HG02981 (cell line): ENCODE data around the gene MAP4K2.

Experiments used
- ATAC-seq: cut with Tn5 transposase; IDR thresholded peaks from one replicate; pipeline ENCODE4 v1.9.1; 2021; ENCODE audit warnings: mild to moderate bottlenecking, moderate library complexity; ENCODE audit not compliant: unreplicated experiment

MAP4K2 gene

GRCh38 chr11:64769283-64769682 is 33.7 kb downstream of the MAP4K2 start:
- no peak for ATAC-seq

DNA sequence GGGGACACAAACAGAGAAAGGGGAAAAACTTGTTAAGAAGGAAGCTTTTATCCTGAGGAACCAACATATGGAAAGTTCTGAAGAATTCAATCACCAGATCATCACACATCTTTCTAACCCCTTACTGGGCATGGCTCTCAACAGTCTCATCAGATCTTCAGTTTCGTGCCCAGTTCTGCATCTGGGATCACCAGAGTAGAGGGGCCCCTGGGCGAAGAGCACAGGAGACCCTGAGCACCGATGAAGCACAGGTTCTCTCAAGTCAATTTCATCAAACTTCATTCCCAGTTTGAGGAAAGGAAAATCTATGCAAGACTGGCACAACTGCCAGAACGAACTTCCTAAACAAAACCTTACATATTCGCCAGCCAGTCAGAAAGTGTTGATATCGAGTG is 34.7 kb downstream of the MAP4K2 start:
- ATAC-seq: no peak

- ATAC-seq: no peak
Observed at GRCh38 chr11:64767344-64768299, 35.4 kb downstream of the MAP4K2 start.

GRCh38 chr11:64766881-64767280 is 36.1 kb downstream of the MAP4K2 start:
- ATAC-seq: no peak

- no peak for ATAC-seq
Observed at GRCh38 chr11:64765851-64766665, 37.0 kb downstream of the MAP4K2 start.

- no peak for ATAC-seq
Observed at GRCh38 chr11:64765291-64765850, 37.6 kb downstream of the MAP4K2 start.

DNA sequence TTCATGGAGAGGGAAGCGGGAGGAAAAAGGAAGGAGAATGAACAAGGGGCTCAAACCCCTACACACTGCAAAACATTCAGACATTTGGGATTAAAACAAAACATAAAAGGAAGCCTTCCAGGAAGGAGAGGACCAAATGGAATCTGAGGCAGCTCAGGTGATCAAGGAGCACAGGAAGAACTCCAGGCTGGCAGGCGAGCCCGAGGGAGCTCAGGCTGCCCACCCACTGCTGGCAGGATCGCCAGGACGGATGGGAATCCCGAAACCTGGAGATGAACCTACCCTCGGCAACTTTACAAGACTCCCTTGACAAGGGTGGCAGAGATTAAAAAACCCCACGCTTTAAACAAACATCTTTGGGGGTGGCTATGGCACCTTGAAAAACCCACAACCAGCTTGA is 38.3 kb downstream of the MAP4K2 start:
- no peak for ATAC-seq

GRCh38 chr11:64764040-64764611 is 38.9 kb downstream of the MAP4K2 start:
- ATAC-seq: no peak

DNA sequence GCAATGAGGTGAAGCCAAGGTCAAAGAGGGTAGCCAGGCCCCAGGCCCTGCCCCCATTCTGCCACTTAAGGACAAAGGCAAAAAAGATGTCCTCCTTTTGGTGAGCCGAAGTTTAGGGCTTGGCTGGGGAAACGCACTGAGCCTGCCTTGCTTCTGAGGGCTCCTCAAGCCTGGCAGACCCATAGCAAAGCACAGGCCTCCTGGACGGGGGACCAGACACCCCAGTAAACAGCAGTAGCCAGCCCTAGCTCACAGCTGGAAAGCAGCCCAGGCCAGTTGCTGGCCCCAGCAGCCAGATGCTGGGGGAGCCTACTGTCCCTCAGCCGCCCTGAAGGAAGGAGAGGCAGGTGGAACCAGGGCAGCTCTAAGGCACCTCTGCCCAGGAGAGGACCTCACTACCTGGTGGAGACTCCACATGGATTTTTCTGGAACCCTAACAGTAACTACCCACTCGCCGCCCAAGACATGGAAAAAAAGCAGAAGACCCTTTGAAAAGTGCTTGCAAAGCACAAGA is 39.4 kb downstream of the MAP4K2 start:
- no peak for ATAC-seq

GRCh38 chr11:64762674-64763525 is 40.1 kb downstream of the MAP4K2 start:
- ATAC-seq: no peak

DNA sequence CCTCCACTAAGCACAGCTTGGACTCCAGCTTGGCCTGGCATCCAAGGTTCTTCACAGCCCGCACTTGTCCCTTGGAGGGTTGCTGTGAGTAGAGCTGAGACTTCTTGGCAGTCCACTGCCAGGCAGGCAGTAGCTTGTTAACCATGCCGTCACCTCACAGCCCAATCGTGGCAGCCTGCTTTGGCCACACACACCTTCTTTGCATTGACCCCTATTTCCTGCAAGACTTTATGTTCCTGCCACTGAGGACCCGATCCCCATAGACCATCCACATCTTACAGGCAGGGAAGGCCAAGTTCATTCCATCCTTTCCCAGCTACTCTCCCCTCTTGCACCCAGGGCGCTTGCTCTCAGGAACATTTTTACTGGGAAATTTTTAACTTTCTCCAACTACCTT is 40.7 kb downstream of the MAP4K2 start:
- no peak for ATAC-seq

DNA sequence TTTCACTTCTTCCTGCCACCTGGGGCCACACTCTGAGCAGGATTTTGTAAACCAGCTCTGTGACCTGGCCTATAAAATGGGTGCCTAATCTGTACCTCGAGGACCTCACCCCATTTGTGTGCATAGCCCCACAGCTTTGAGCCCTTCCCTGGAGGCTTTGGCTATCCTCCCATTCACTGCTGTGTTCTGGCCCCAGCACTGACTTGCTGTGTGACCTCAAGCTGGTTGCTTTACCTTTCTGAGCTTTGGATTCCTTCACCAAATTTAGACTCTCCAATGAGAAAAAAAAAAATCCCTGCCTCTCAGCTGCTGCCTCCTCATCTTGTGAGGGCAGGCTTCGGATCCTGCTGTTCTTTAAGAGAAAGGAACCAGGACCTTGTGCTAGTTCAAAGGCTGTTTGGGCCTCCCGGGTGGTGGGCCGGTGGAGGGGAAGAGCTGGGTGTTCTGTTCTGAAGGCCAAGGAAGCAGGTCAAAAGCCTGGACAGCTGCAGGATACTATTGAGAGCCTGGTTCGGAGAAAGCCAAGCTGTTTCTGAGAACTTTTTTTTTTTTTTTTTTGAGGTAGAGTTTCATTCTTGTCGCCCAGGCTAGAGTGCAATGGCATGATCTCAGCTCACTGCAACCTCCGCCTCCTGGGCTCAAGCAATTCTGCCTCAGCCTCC is 42.1 kb downstream of the MAP4K2 start:
- ATAC-seq: no peak

DNA sequence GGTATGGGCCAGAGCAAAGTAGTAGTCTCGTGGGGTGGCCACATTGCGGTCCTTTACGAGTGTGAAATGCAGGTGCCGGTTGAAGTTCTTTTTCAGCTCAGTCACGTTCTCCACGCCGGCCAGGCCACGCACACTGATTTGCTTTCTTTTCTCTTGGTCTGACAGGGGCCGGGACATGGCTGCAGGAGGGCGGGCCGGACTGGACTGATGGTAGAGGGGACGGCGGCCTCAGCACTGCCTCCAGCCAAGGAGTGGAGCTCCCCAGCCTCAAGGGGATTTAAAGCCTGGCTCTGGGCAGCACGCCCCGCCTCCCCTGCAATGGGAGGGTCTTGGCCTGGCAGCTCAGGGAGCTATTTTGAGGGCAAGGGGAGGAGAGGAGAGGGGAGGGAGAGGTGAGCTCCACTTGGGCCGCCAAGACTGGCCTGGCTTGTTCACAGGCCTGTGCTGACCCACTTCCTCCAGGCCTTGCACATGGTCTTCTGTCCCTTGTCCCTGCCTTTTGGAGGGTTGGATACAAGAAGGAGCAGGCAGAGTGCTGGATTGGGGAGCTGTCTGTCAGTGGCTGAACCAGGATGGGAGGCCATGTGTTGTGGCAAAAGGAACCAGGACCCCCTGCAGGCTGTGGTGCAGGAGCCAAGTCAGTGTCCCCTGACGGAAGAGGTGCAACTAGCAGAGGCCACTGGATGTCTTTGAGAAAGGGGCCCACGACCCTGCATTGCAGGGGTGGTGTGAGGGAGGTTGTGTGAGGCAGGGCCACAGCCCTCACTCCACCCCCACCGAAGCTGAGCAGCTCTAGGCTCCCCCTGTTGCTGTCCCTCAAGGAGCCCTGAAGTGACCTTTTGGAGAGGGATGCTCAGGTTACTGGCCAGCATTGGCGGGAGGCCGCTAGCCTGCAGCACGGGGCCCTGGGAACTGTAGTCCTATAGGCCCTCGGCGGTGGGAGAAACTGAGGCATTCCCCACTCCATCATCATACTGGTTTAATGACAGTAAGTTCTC is 43.0 kb downstream of the MAP4K2 start, which contains the start of gene PYGM:
PYGM (minus strand) TSS at position 253 of the 998 bp plus-strand sequence; CDS start at position 177, 76 bp downstream.
- no peak for ATAC-seq

GRCh38 chr11:64759131-64759721 is 43.8 kb downstream of the MAP4K2 start:
- ATAC-seq: no peak

DNA sequence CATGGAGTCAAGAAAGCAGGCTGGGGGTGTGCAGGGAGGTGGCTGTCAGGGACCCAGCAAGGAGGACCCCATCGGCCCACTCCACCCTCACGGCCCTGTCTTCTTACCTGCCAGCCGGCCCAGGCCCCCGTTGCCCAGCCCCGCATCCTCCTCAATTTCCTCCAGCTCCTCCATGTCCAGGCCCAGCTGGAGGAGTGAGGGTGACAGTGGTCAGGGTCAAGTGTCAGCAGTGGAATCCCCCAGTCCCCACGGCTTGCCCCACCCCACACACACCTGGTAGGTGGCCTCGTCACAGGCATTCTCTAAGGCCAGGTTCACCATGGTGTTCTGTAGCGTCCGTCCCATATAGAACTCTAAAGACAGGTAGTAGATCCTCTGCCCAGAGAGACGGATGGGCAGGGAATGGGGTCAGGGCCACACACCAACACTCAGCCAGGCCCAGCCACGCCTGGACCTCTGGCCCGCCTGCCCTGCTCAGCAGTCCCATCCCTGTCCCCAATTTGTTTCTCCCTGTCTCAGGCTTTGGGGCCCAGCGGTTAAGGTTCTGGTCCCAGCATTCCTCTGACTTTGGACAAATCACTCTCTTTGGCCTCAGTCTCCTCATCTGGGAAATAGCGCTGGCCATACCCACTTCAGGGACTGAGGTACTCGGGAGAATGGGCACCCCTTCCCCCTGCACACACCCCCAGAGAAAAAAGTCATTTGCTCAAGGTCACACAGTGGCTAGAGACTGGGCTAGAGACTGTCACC is 44.5 kb downstream of the MAP4K2 start:
- ATAC-seq: no peak

GRCh38 chr11:64757549-64758329 is 45.3 kb downstream of the MAP4K2 start:
- ATAC-seq: no peak
